Measurements from ENCODE around the gene ATP5F1E. TPM values are rescaled to one million over a fixed set of nuclear protein-coding genes. Genes with fewer than 3 reads are reported as not detected.

The ATP5F1E gene
- total RNA-seq = 18.9 TPM in 2 replicates

DNA sequence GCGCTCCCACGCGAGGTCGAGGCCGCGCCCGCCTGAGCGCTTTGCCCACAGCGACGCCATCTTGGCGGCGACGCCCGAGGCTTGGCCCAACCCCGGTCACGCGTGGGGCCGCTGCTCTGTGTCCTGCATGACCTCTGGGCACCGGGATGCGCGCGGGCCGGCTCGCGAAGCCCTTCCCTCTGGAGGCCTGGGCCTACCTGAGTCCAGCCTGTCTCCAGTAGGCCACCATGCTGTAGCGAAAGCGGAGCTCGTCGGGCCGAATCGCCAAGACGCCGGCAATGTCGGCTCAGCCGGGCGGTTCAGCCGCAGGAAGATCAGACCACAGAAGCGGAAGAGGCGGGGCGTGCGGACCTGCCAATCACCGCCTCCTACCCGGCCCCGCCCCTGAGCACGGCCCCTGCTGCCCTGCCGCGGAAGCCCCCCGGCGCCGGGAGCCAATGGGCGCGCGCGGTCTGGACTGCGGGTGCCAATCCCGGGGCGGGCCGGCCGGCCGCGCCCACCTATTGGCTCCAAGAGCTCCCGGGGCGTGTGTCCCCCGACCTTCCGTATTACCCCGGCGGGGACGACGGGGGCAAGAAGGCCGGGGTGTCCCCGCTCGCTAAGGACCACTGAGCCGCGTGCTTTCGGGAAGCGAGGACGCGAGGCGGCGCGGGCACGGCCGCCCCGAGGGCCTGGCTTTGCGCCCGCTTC lies at the start of gene ATP5F1E:
Gene ATP5F1E (minus strand): TSS at position 313 of the 690 bp plus-strand sequence. CDS start 84 bp downstream, at position 229.

DNA sequence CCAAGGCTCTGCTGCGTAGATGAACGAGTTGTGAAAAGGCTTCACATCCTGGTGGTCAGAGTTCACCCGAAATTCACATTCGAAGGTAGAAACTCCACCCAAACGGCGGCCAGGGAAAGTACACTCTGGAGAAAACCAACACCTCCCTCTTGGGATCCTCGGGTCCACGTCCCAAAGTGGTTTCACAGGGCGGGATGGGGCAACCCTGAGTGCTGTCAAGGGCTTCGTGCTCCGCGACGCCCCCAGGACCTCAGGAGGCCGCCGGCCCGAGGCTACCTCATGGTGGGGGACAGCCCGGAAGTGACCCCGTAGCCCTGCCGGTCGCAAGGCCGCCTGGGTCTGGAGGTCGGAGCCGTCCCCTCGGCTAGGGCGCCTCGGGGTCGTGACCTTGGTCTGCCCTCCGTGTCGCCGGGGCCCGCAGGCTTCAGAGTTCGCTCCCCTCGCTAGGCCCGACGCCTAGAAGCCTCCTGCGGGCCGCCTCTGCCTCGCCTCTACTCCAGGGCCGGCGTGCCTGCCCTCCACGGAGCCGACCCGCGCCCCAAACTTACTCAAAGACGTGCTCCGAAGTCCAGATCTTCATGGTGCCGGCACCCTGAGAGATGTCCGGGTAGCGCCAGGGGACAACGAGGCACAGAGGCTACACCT lies 10.1 kb upstream of the ATP5F1E start, which contains the start of gene PRELID3B:
Gene PRELID3B (minus strand): TSS at position 636 of the 645 bp plus-strand sequence. CDS start 56 bp downstream, at position 580.

GRCh38 chr20:59019217-59019616 lies 12.9 kb downstream of the ATP5F1E start, which contains the start of gene TUBB1:
TUBB1 (plus strand) TSS chr20:59019429; CDS start chr20:59019523, 94 bp downstream.

DNA sequence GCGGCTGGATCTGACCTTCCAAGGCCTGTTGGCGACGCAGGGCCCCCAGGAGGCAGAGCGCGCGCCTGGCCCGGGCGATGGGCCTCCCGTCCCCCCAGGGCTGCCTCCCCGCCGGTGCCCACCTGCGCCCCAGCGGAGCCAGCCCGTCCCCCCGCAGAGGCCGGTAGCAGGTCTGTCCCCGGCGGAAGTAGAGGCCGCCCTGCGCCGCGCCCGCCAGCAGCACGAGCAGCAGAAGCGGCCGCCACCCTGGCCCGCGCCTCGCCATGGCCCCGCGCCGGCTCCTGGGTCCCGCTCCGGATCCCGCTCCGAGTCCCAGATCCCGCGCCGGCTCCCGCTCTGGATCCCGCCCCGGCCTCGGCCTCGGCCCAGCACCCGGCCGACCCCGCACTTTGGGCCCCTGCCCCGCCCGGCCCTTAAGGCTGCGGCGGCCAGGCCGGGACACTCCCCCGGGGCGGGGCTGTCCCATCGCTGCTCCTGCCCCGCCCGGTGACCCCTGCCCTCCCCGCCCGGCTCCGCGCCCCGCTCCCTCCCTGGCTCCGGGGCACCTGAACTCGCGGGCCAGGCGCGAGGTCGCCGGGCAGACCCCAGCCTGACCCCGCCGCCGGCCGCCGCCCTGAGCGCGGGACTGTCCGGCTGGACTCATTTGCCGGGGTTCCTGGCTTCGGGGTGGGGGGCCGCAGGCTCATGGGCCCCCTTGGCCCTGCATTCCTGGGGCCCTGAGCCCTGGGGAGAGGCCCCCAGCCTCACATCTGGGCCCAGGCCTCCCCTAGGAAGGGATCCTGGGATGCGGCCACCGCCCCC lies 25.1 kb downstream of the ATP5F1E start, which contains the start of gene CTSZ:
Gene CTSZ (minus strand): TSS at position 391 of the 801 bp plus-strand sequence. CDS start 126 bp downstream, at position 265.

GRCh38 chr20:58980711-58981627 lies 51.2 kb downstream of the ATP5F1E start, which contains the start of gene NELFCD:
NELFCD (plus strand) TSS chr20:58981256; CDS start chr20:58981310, 54 bp downstream.

Other genes with a start within 250 kb of the ATP5F1E start
- 0.49 and 0.75 TPM in 2 replicates for gene GNAS-AS1, start 181.4 kb downstream of the ATP5F1E start, total RNA-seq
- gene GNAS, start 179.6 kb downstream of the ATP5F1E start, total RNA-seq = 647 and 679 TPM in 2 replicates
- 27.8 and 31.4 TPM in 2 replicates for gene NELFCD, start 51.1 kb downstream of the ATP5F1E start, total RNA-seq
- 113 and 136 TPM in 2 replicates for gene CTSZ, start 25.1 kb downstream of the ATP5F1E start, total RNA-seq
- not detected in 2 replicates for gene TUBB1, start 12.9 kb downstream of the ATP5F1E start, total RNA-seq
- 19.5 and 22.3 TPM in 2 replicates for gene PRELID3B, start 10.5 kb upstream of the ATP5F1E start, total RNA-seq
- not detected in 2 replicates for gene ZNF831, start 131.5 kb upstream of the ATP5F1E start, total RNA-seq

Data from cardiac ventricle fibroblast (primary cell).